Immature natural killer cell (primary cell): ENCODE results near the gene TMC6. TPM values are rescaled to one million over a fixed set of nuclear protein-coding genes. Genes with fewer than 3 reads are reported as not detected.
"Not testable (repeated sequence)": the region's sequence is repeated elsewhere in the genome, so short reads cannot be mapped to it uniquely, and the experiment has no call there.

ENCODE experiments used
- DNase-seq, 3 donors: peaks; one replicate each; pipeline ENCODE4 v3.0.0; 2022; ENCODE audit warnings: mixed read lengths in 1 of 3
- H3K27ac Mint-ChIP-seq, 6 donors: one replicate each; pipeline ENCODE4 v1.8.0; 2020; ENCODE audit warnings: mixed read lengths in 6 of 6, mild to moderate bottlenecking in 5 of 6, inconsistent platforms in 4 of 6, moderate library complexity in 3 of 6
- H3K27me3 Mint-ChIP-seq, 3 donors: one replicate each; pipeline ENCODE4 v1.8.0; 2020 to 2021; ENCODE audit warnings: low read depth in 3 of 3, mild to moderate bottlenecking in 3 of 3, mixed read lengths in 3 of 3, moderate library complexity in 3 of 3, inconsistent platforms in 1 of 3
- H3K36me3 Mint-ChIP-seq, 3 donors: one replicate each; pipeline ENCODE4 v1.8.0; 2020; ENCODE audit warnings: mixed read lengths in 3 of 3, inconsistent platforms in 2 of 3, mild to moderate bottlenecking in 2 of 3
- H3K4me1 Mint-ChIP-seq, 2 donors: one replicate each; pipeline ENCODE4 v1.8.0; 2020; ENCODE audit warnings: inconsistent platforms in 2 of 2, mild to moderate bottlenecking in 2 of 2, mixed read lengths in 2 of 2, moderate library complexity in 1 of 2
- H3K4me3 Mint-ChIP-seq, 5 donors: one replicate each; pipeline ENCODE4 v1.8.0; 2020; ENCODE audit warnings: mild to moderate bottlenecking in 5 of 5, mixed read lengths in 5 of 5, inconsistent platforms in 3 of 5, moderate library complexity in 3 of 5
- H3K9me3 Mint-ChIP-seq, 6 donors: one replicate each; pipeline ENCODE4 v1.8.0; 2020; ENCODE audit warnings: mild to moderate bottlenecking in 6 of 6, mixed read lengths in 6 of 6, inconsistent platforms in 4 of 6, moderate library complexity in 3 of 6
- polyA plus RNA-seq, 3 donors: library from polyadenylated mRNA; unstranded; fragments of 300-500 nt; fragmentation: Illumina TruSeq; gene quantifications; one replicate each; pipeline ENCODE4 v1.2.3, GENCODE V29; 2021

TMC6 gene
- polyA plus RNA-seq, 3 donors from 2014 or later, result 194 to 262 (median 203) TPM

GRCh38 chr17:78120537-78120936, 8.0 kb downstream of the TMC6 start:
- Mint-ChIP-seq H3K27ac (peak overlapping the region; percentile 71 to 96 (median 92)), H3K4me3 (peak overlapping the region; percentile 23 to 86 (median 48)), H3K27me3 (peaks cover 2 to 21% (median 21%) of the 10 kb centered on the region in 3 donors), H3K36me3 (peaks cover 2 to 23% (median 8%) of the 10 kb centered on the region in 3 donors), H3K9me3 (no peaks in the 10 kb centered on the region), H3K4me1 (peaks cover 48 to 57% of the 10 kb centered on the region in 2 donors)
- no peak for DNase-seq

- peaks cover 58 to 61% of the 10 kb centered on the region in 2 donors for H3K4me1 Mint-ChIP-seq
- H3K27me3 Mint-ChIP-seq, result peaks cover 4 to 33% (median 25%) of the 10 kb centered on the region in 3 donors
- peaks cover 8 to 33% (median 8%) of the 10 kb centered on the region in 3 donors for H3K36me3 Mint-ChIP-seq
- H3K27ac Mint-ChIP-seq, result no peak overlapping the region
- H3K9me3 Mint-ChIP-seq, result no peaks in the 10 kb centered on the region
- H3K4me3 Mint-ChIP-seq, result no peak overlapping the region
- no peak for DNase-seq
Observed at GRCh38 chr17:78118801-78119241, 9.7 kb downstream of the TMC6 start.

- Mint-ChIP-seq H3K27ac (peak overlapping the region; percentile 71 to 89 (median 80)), H3K4me1 (peaks cover 58% of the 10 kb centered on the region in 2 donors), H3K27me3 (peaks cover 13 to 32% (median 23%) of the 10 kb centered on the region in 3 donors)
Observed at GRCh38 chr17:78117027-78117981, 11.3 kb downstream of the TMC6 start.

GRCh38 chr17:78116411-78116810, 12.1 kb downstream of the TMC6 start:
- DNase-seq, result no peak
- peaks cover 9 to 27% (median 16%) of the 10 kb centered on the region in 3 donors for H3K36me3 Mint-ChIP-seq
- no peak overlapping the region for H3K4me3 Mint-ChIP-seq
- peaks cover 49 to 50% of the 10 kb centered on the region in 2 donors for H3K4me1 Mint-ChIP-seq
- H3K27me3 Mint-ChIP-seq, result peaks cover 13 to 28% (median 18%) of the 10 kb centered on the region in 3 donors
- H3K27ac Mint-ChIP-seq, result peak overlapping the region in 1 of 6 donors; percentile 22
- H3K9me3 Mint-ChIP-seq, result no peaks in the 10 kb centered on the region

More at GRCh38 chr17:78117027-78117981, 11.3 kb downstream of the TMC6 start:
- peak in 2 of 3 donors; percentile 40 to 49 for DNase-seq
- H3K4me3 Mint-ChIP-seq, result peak overlapping the region in 2 of 5 donors; percentile 21 to 59
- no peaks in the 10 kb centered on the region for H3K9me3 Mint-ChIP-seq
- H3K36me3 Mint-ChIP-seq, result peaks cover 9 to 29% (median 16%) of the 10 kb centered on the region in 3 donors

GRCh38 chr17:78115803-78116202, 12.8 kb downstream of the TMC6 start:
- not testable (repeated sequence) for DNase-seq, H3K9me3 Mint-ChIP-seq, H3K4me3 Mint-ChIP-seq
- Mint-ChIP-seq H3K4me1 (peaks cover 43 to 44% of the 10 kb centered on the region in 2 donors), H3K27ac (peak overlapping the region in 2 of 6 donors; percentile 35 to 49), H3K36me3 (peaks cover 9 to 22% (median 16%) of the 10 kb centered on the region in 3 donors), H3K27me3 (peaks cover 13 to 29% (median 18%) of the 10 kb centered on the region in 3 donors)

GRCh38 chr17:78114831-78115723, 13.5 kb downstream of the TMC6 start:
- peaks cover 37% of the 10 kb centered on the region in 2 donors for H3K4me1 Mint-ChIP-seq
- peaks cover 13 to 26% (median 16%) of the 10 kb centered on the region in 3 donors for H3K36me3 Mint-ChIP-seq
- H3K27ac Mint-ChIP-seq, result peak overlapping the region; percentile 53 to 96 (median 92)
- H3K4me3 Mint-ChIP-seq, result no peak overlapping the region
- DNase-seq, result no peak
- no peaks in the 10 kb centered on the region for H3K9me3 Mint-ChIP-seq
- peaks cover 13 to 29% (median 21%) of the 10 kb centered on the region in 3 donors for H3K27me3 Mint-ChIP-seq

- peak overlapping the region; percentile 13 to 57 (median 44) for H3K4me3 Mint-ChIP-seq
- peak; percentile 70 to 76 (median 75) for DNase-seq
- H3K9me3 Mint-ChIP-seq, result no peaks in the 10 kb centered on the region
- peaks cover 35 to 37% of the 10 kb centered on the region in 2 donors for H3K4me1 Mint-ChIP-seq
- H3K27ac Mint-ChIP-seq, result peak overlapping the region; percentile 82 to 96 (median 94)
- H3K36me3 Mint-ChIP-seq, result peaks cover 13 to 28% (median 16%) of the 10 kb centered on the region in 3 donors
- peaks cover 15 to 29% (median 21%) of the 10 kb centered on the region in 3 donors for H3K27me3 Mint-ChIP-seq
Observed at GRCh38 chr17:78113804-78114785, 14.5 kb downstream of the TMC6 start.

GRCh38 chr17:78112518-78113471, 15.8 kb downstream of the TMC6 start:
- Mint-ChIP-seq H3K4me1 (peaks cover 31 to 33% of the 10 kb centered on the region in 2 donors), H3K4me3 (peak overlapping the region in 4 of 5 donors; percentile 16 to 61 (median 43)), H3K27me3 (peaks cover 15 to 35% (median 27%) of the 10 kb centered on the region in 3 donors), H3K27ac (peak overlapping the region; percentile 82 to 96 (median 94)), H3K9me3 (no peaks in the 10 kb centered on the region), H3K36me3 (peaks cover 13 to 24% (median 13%) of the 10 kb centered on the region in 3 donors)
- peak; percentile 74 to 79 (median 77) for DNase-seq

GRCh38 chr17:78111727-78112517, 16.6 kb downstream of the TMC6 start:
- peaks cover 25 to 29% of the 10 kb centered on the region in 2 donors for H3K4me1 Mint-ChIP-seq
- H3K27ac Mint-ChIP-seq, result peak overlapping the region; percentile 82 to 96 (median 93)
- H3K36me3 Mint-ChIP-seq, result peaks cover 13 to 27% (median 19%) of the 10 kb centered on the region in 3 donors
- H3K27me3 Mint-ChIP-seq, result peaks cover 15 to 35% (median 31%) of the 10 kb centered on the region in 3 donors
- DNase-seq, result no peak
- no peaks in the 10 kb centered on the region for H3K9me3 Mint-ChIP-seq
- no peak overlapping the region for H3K4me3 Mint-ChIP-seq

GRCh38 chr17:78111016-78111726, 17.4 kb downstream of the TMC6 start:
- H3K27ac Mint-ChIP-seq, result peak overlapping the region; percentile 15 to 78 (median 54)
- peaks cover 23 to 29% of the 10 kb centered on the region in 2 donors for H3K4me1 Mint-ChIP-seq
- H3K36me3 Mint-ChIP-seq, result peaks cover 13 to 28% (median 20%) of the 10 kb centered on the region in 3 donors
- no peaks in the 10 kb centered on the region for H3K9me3 Mint-ChIP-seq
- peaks cover 15 to 33% (median 32%) of the 10 kb centered on the region in 3 donors for H3K27me3 Mint-ChIP-seq
- no peak overlapping the region for H3K4me3 Mint-ChIP-seq
- DNase-seq, result no peak
